Subcutaneous adipose tissue (tissue), 4 donors: ENCODE measurements around the gene ZC2HC1B. TPM values are rescaled to one million over a fixed set of nuclear protein-coding genes. Genes with fewer than 3 reads are reported as not detected.

Experiments used
- CTCF ChIP-seq: fragments of 450-650 bp; IDR thresholded peaks from one replicate; pipeline ENCODE4 v1.5.1; 2016; ENCODE audit warnings: low read depth, mild to moderate bottlenecking, control low read depth, antibody characterized with exemption, moderate library complexity
- total RNA-seq, 4 donors: library from RNA; depleted of rRNA; stranded (reverse); fragments of >200 nt; gene quantifications; one replicate each; pipeline ENCODE4 v1.1.0, GENCODE V29; 2016

Gene ZC2HC1B
- total RNA-seq, 4 donors from 2014 or later, result not detected

- no peak for TF ChIP-seq CTCF
Measured at GRCh38 chr6:143963158-143963919, 99.1 kb downstream of the ZC2HC1B start.

GRCh38 chr6:143964674-143965081 lies 100.4 kb downstream of the ZC2HC1B start:
- TF ChIP-seq CTCF, result no peak

GRCh38 chr6:143965503-143966171 lies 101.4 kb downstream of the ZC2HC1B start:
- TF ChIP-seq CTCF, result no peak

GRCh38 chr6:143966312-143966711 lies 102.0 kb downstream of the ZC2HC1B start:
- no peak for TF ChIP-seq CTCF

- no peak for TF ChIP-seq CTCF
Measured at GRCh38 chr6:143967706-143968376, 103.6 kb downstream of the ZC2HC1B start.

GRCh38 chr6:143969077-143969476 lies 104.8 kb downstream of the ZC2HC1B start:
- TF ChIP-seq CTCF, result no peak
